ENCODE results near the gene HSCB. TPM values are rescaled to one million over a fixed set of nuclear protein-coding genes. Genes with fewer than 3 reads are reported as not detected.
"Not testable (repeated sequence)": the region's sequence is repeated elsewhere in the genome, so short reads cannot be mapped to it uniquely, and the experiment has no call there.

The HSCB gene
- total RNA-seq, 2 donors from 2014 or later: 17.7 to 22.4 TPM

DNA sequence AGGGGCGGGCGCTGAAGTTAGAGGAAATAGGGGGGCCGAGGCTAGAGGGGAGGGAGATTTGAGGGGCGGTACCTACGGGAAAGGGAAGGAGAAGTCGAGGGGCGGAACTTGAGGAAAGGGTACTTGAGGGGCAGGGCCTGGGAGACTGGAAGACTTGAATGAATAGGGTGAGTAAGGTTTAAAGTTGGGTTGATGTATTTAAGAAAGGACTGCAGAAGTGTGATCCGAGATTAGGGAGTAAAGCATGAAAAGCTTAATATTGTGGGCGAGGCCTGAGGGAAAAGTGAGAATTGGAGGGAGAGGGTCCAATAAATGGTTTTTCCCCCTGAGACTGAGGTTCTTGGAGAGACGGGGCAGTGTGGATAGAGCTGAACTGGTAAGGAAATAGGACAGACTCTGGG is 723 bp downstream of the HSCB start:
- Histone ChIP-seq H3K27ac (ENCODE audit: low read depth, low read length) (peak overlapping the region; percentile 92), H3K36me3 (ENCODE audit: control insufficient read depth, insufficient read depth, low read length) (peaks cover 39% of the 10 kb centered on the region), H3K9ac (ENCODE audit: extremely low read depth, low read length, poor library complexity, severe bottlenecking) (peak overlapping the region; percentile 88), H3K27me3 (ENCODE audit: control insufficient read depth, insufficient read depth, low read length, poor library complexity, severe bottlenecking) (no peaks in the 10 kb centered on the region), H3K9me3 (ENCODE audit: control insufficient read depth, low read length) (no peaks in the 10 kb centered on the region), H3K4me1 (ENCODE audit: control insufficient read depth, insufficient read depth, low read length) (peaks cover 10% of the 10 kb centered on the region), H3K4me3 (ENCODE audit: low read length) (peak overlapping the region; percentile 84)
- Mint-ChIP-seq H3K9me3 (no peaks in the 10 kb centered on the region), H3K27me3 (ENCODE audit: insufficient read depth) (no peaks in the 10 kb centered on the region), H3K4me3 (peak overlapping the region; percentile 94), H3K36me3 (ENCODE audit: low read depth) (peaks cover 42% of the 10 kb centered on the region), H3K4me1 (peaks cover 33% of the 10 kb centered on the region), H3K27ac (peak overlapping the region; percentile 96)
- no peak for DNase-seq
- 2 to 4% methylated on average over 8 to 10 of the region's 10 CpGs for WGBS, 2 experiments (ENCODE audit: insufficient coverage in 1 of 2, insufficient read length in 1 of 2)
- TF ChIP-seq, protein P1, sequence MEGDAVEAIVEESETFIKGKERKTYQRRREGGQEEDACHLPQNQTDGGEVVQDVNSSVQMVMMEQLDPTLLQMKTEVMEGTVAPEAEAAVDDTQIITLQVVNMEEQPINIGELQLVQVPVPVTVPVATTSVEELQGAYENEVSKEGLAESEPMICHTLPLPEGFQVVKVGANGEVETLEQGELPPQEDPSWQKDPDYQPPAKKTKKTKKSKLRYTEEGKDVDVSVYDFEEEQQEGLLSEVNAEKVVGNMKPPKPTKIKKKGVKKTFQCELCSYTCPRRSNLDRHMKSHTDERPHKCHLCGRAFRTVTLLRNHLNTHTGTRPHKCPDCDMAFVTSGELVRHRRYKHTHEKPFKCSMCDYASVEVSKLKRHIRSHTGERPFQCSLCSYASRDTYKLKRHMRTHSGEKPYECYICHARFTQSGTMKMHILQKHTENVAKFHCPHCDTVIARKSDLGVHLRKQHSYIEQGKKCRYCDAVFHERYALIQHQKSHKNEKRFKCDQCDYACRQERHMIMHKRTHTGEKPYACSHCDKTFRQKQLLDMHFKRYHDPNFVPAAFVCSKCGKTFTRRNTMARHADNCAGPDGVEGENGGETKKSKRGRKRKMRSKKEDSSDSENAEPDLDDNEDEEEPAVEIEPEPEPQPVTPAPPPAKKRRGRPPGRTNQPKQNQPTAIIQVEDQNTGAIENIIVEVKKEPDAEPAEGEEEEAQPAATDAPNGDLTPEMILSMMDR (conservative IDR thresholded peaks at IDR 0.05): no peak

DNA sequence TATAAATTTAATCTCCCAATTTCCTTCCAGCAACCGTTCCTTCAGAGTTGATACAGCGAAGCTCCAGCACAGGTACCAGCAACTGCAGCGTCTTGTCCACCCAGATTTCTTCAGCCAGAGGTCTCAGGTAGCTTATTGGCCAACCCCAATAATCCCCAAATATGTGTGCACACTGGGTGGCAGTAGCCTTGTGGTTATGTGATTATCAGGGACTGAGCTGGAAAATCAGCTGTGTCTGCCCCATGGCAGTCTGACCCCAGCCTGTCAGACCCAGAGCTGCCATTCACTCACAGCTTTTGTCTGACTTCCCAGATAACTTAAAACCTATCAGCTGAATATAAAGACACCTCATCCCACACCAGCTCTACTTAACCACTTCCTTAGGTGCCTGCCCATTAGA is 2.0 kb downstream of the HSCB start:
- TF ChIP-seq, protein P1 (conservative IDR thresholded peaks at IDR 0.05): no peak
- Mint-ChIP-seq H3K9me3 (no peaks in the 10 kb centered on the region), H3K27ac (no peak overlapping the region), H3K36me3 (ENCODE audit: low read depth) (peaks cover 48% of the 10 kb centered on the region), H3K4me3 (peak overlapping the region; percentile 94), H3K27me3 (ENCODE audit: insufficient read depth) (no peaks in the 10 kb centered on the region), H3K4me1 (peaks cover 21% of the 10 kb centered on the region)
- H3K9ac ChIP-seq (ENCODE audit: extremely low read depth, low read length, poor library complexity, severe bottlenecking): no peak overlapping the region
- no peaks in the 10 kb centered on the region for H3K27me3 ChIP-seq (ENCODE audit: control insufficient read depth, insufficient read depth, low read length, poor library complexity, severe bottlenecking)
- H3K36me3 ChIP-seq (ENCODE audit: control insufficient read depth, insufficient read depth, low read length): peaks cover 46% of the 10 kb centered on the region
- H3K4me3 ChIP-seq (ENCODE audit: low read length): peak overlapping the region; percentile 84
- H3K27ac ChIP-seq (ENCODE audit: low read depth, low read length): no peak overlapping the region
- H3K4me1 ChIP-seq (ENCODE audit: control insufficient read depth, insufficient read depth, low read length): no peaks in the 10 kb centered on the region
- H3K9me3 ChIP-seq (ENCODE audit: control insufficient read depth, low read length): no peaks in the 10 kb centered on the region
- no peak for DNase-seq
- WGBS, 2 experiments (ENCODE audit: insufficient coverage in 1 of 2, insufficient read length in 1 of 2): 90% methylated on average over 2 to 3 of the region's 3 CpGs

DNA sequence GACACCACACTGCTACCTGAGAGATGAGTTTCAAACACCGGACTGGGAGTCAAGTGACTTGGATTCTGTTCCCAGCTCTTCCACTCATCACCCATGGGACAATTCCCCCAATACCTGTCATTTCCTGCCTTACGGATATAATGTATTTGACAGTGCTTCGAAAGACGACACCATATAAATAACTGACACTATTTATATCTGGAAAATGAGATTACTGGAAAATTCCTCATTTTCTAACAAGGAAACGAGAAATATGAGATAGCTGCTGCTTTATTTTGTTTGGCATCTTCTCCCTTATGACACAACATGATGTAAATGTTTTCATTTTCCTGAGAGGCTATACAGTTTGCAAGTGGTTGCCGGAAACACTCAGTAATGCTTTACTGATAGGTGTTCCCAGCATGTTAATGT is 8.6 kb downstream of the HSCB start:
- 99 to 100% methylated on average over 5 to 6 of the region's 6 CpGs for WGBS, 2 experiments (ENCODE audit: insufficient coverage in 1 of 2, insufficient read length in 1 of 2)

DNA sequence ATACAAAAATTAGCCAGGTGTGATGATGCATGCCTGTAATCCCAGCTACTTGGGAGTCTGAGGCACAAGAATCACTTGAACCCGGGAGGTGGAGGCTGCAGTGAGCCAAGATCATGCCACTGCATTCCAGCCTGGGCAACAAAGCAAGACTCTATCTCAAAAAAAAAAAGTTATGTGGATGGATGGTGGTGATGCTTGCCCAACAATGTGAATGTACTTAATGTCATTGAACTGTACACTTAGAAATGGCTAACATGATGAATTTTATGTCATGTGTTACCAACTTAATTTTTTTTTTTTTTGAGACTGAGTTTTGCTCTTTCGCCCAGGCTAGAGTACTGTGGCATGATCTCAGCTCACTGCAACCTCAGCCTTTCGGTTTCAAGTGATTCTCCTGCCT is 12.7 kb downstream of the HSCB start:
- not testable (repeated sequence) for H3K27me3 Mint-ChIP-seq (ENCODE audit: insufficient read depth); H3K27me3 ChIP-seq (ENCODE audit: control insufficient read depth, insufficient read depth, low read length, poor library complexity, severe bottlenecking); DNase-seq; H3K27ac Mint-ChIP-seq; H3K4me3 ChIP-seq (ENCODE audit: low read length); H3K4me1 ChIP-seq (ENCODE audit: control insufficient read depth, insufficient read depth, low read length); H3K27ac ChIP-seq (ENCODE audit: low read depth, low read length); H3K9me3 ChIP-seq (ENCODE audit: control insufficient read depth, low read length); H3K4me1 Mint-ChIP-seq; H3K4me3 Mint-ChIP-seq; H3K9ac ChIP-seq (ENCODE audit: extremely low read depth, low read length, poor library complexity, severe bottlenecking)
- H3K36me3 ChIP-seq (ENCODE audit: control insufficient read depth, insufficient read depth, low read length): peaks cover 20% of the 10 kb centered on the region
- 90 to 96% methylated on average over 2 to 3 of the region's 3 CpGs for WGBS, 2 experiments (ENCODE audit: insufficient coverage in 1 of 2, insufficient read length in 1 of 2)
- peaks cover 10% of the 10 kb centered on the region for H3K9me3 Mint-ChIP-seq
- H3K36me3 Mint-ChIP-seq (ENCODE audit: low read depth): peaks cover 45% of the 10 kb centered on the region

More for the DNA sequence above, 8.6 kb downstream of the HSCB start:
- H3K4me3 ChIP-seq (ENCODE audit: low read length): no peak overlapping the region
- H3K36me3 Mint-ChIP-seq (ENCODE audit: low read depth): peaks cover 72% of the 10 kb centered on the region
- H3K4me1 Mint-ChIP-seq: no peaks in the 10 kb centered on the region
- no peaks in the 10 kb centered on the region for H3K9me3 Mint-ChIP-seq
- TF ChIP-seq, protein P1 (conservative IDR thresholded peaks at IDR 0.05): no peak
- H3K27me3 ChIP-seq (ENCODE audit: control insufficient read depth, insufficient read depth, low read length, poor library complexity, severe bottlenecking): no peaks in the 10 kb centered on the region
- no peak overlapping the region for H3K27ac ChIP-seq (ENCODE audit: low read depth, low read length)
- no peaks in the 10 kb centered on the region for H3K9me3 ChIP-seq (ENCODE audit: control insufficient read depth, low read length)
- peaks cover 52% of the 10 kb centered on the region for H3K36me3 ChIP-seq (ENCODE audit: control insufficient read depth, insufficient read depth, low read length)
- H3K4me3 Mint-ChIP-seq: no peak overlapping the region
- H3K27ac Mint-ChIP-seq: no peak overlapping the region
- DNase-seq: no peak
- no peak overlapping the region for H3K9ac ChIP-seq (ENCODE audit: extremely low read depth, low read length, poor library complexity, severe bottlenecking)
- no peaks in the 10 kb centered on the region for H3K27me3 Mint-ChIP-seq (ENCODE audit: insufficient read depth)
- H3K4me1 ChIP-seq (ENCODE audit: control insufficient read depth, insufficient read depth, low read length): no peaks in the 10 kb centered on the region

Data from endodermal cell (in vitro differentiated cells).